Kidney (tissue), 14 donors: ENCODE data around the gene ERICH3. TPM values are rescaled to one million over a fixed set of nuclear protein-coding genes. Genes with fewer than 3 reads are reported as not detected.
A peak's percentile ranks its signal among the peaks of the same experiment; 100 is the strongest.

Source experiments
- DNase-seq, 5 donors: peaks; one replicate each; pipeline ENCODE4 v3.0.0-alpha.2; 2013 to 2020
- FAIRE-seq: peaks from 2 replicates; lab custom pipeline; 2012; peaks lifted over from hg19 to GRCh38; lab: Jason Lieb, UNC
- H3K27ac ChIP-seq, 2 donors: one replicate each; pipeline ENCODE4 v1.7.0; 2013; ENCODE audit warnings: low read depth in 2 of 2, low read length in 2 of 2, inconsistent platforms in 1 of 2
- H3K27me3 ChIP-seq: one replicate; pipeline ENCODE4 v1.7.1; 2013; ENCODE audit warnings: low read length, inconsistent platforms; ENCODE audit not compliant: control insufficient read depth, insufficient read depth
- H3K36me3 ChIP-seq, 3 donors: one replicate each; pipeline versions ENCODE4 v1.7.0 to v1.7.1; 2013; ENCODE audit warnings: low read length in 3 of 3, control low read depth in 1 of 3, inconsistent platforms in 1 of 3; ENCODE audit not compliant: insufficient read depth in 3 of 3, control insufficient read depth in 2 of 3
- H3K4me1 ChIP-seq, 3 donors: one replicate each; pipeline versions ENCODE4 v1.7.0 to v1.7.1; 2013; ENCODE audit warnings: low read length in 3 of 3, inconsistent platforms in 1 of 3, low read depth in 1 of 3; ENCODE audit not compliant: control insufficient read depth in 2 of 3, insufficient read depth in 2 of 3
- H3K4me3 ChIP-seq, 3 donors: one replicate each; pipeline versions ENCODE4 v1.7.0 to v1.8.1; 2013; ENCODE audit warnings: low read length in 3 of 3, control low read depth in 1 of 3, inconsistent platforms in 1 of 3
- H3K9ac ChIP-seq, 3 donors: one replicate each; pipeline versions ENCODE4 v1.7.0 to v1.7.1; 2013; ENCODE audit warnings: low read length in 3 of 3, control low read depth in 1 of 3, inconsistent platforms in 1 of 3
- H3K9me3 ChIP-seq, 3 donors: one replicate each; pipeline versions ENCODE4 v1.7.0 to v1.7.1; 2013; ENCODE audit warnings: low read length in 3 of 3, control low read depth in 1 of 3, inconsistent platforms in 1 of 3; ENCODE audit not compliant: control insufficient read depth in 2 of 3, insufficient read depth in 1 of 3
- intact Hi-C: fragments of 100-400 bp; cut with DNase I; formaldehyde crosslinking; loops from one replicate; pipeline ENCODE4 v1.11.1; 2022
- polyA plus RNA-seq: library from polyadenylated mRNA; stranded (reverse); fragments of 350-450 nt; fragmentation: Illumina TruSeq; extraction: RNeasy Lipid Tissue Mini Kit (QIAGEN cat#74804); gene quantifications from one replicate; pipeline ENCODE4 v1.2.3, GENCODE V29; 2014; ENCODE audit warnings: low read depth, low replicate concordance; ENCODE audit not compliant: insufficient read depth
- total RNA-seq: library from RNA; stranded (reverse); fragmentation: NEBNext Ultra II Directional; extraction: Animal tissue kit (Norgen Biotek cat#: 25700); gene quantifications from one replicate; pipeline ENCODE4 v1.2.1, GENCODE V29; 2021
- TF ChIP-seq, protein P1 (sequence below): IDR thresholded peaks from 3 replicates; pipeline ENCODE4 v1.5.1; 2012; ENCODE audit warnings: mild to moderate bottlenecking, moderate library complexity, borderline replicate concordance; ENCODE audit not compliant: insufficient read depth; ENCODE audit errors: extremely low read depth
- donor health status: control.
- donor health status: control.
- donor health status: control.
- donor health status: control.
- donor health status: control.
- donor health status: DM: yes; HTN: yes; CAD: no.
- donor health status: Normal renal cell carcinoma (clear cell type).

Gene ERICH3
- total and polyA plus RNA-seq, 2 donors from 2014 or later = 0.50 TPM; not detected in 1

DNA sequence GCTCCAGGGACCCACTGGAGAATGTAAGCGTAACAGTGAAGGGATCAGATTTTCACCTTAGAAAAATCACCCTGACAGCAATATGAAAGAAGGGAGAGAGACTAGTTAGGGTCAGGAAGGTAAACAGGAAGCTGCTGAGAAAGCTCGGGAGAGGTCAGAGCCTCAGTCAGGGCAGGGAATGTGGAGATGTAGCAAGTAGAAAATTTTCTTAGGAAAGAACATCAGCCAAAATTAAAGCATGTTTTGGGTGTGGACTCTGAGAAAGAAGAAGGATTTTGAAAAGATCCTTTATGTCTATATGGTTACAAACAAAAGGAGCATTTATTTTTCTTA lies 16.7 kb upstream of the ERICH3 start:
- Histone ChIP-seq H3K9ac (no peak overlapping the region), H3K27me3 (no peaks in the 10 kb centered on the region), H3K4me3 (no peak overlapping the region), H3K27ac (no peak overlapping the region), H3K9me3 (no peaks in the 10 kb centered on the region), H3K36me3 (no peaks in the 10 kb centered on the region), H3K4me1 (no peaks in the 10 kb centered on the region)
- FAIRE-seq (no peak), DNase-seq (no peak)
- intact Hi-C loops = no loop called here
- TF ChIP-seq, protein P1, sequence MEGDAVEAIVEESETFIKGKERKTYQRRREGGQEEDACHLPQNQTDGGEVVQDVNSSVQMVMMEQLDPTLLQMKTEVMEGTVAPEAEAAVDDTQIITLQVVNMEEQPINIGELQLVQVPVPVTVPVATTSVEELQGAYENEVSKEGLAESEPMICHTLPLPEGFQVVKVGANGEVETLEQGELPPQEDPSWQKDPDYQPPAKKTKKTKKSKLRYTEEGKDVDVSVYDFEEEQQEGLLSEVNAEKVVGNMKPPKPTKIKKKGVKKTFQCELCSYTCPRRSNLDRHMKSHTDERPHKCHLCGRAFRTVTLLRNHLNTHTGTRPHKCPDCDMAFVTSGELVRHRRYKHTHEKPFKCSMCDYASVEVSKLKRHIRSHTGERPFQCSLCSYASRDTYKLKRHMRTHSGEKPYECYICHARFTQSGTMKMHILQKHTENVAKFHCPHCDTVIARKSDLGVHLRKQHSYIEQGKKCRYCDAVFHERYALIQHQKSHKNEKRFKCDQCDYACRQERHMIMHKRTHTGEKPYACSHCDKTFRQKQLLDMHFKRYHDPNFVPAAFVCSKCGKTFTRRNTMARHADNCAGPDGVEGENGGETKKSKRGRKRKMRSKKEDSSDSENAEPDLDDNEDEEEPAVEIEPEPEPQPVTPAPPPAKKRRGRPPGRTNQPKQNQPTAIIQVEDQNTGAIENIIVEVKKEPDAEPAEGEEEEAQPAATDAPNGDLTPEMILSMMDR = no peak

DNA sequence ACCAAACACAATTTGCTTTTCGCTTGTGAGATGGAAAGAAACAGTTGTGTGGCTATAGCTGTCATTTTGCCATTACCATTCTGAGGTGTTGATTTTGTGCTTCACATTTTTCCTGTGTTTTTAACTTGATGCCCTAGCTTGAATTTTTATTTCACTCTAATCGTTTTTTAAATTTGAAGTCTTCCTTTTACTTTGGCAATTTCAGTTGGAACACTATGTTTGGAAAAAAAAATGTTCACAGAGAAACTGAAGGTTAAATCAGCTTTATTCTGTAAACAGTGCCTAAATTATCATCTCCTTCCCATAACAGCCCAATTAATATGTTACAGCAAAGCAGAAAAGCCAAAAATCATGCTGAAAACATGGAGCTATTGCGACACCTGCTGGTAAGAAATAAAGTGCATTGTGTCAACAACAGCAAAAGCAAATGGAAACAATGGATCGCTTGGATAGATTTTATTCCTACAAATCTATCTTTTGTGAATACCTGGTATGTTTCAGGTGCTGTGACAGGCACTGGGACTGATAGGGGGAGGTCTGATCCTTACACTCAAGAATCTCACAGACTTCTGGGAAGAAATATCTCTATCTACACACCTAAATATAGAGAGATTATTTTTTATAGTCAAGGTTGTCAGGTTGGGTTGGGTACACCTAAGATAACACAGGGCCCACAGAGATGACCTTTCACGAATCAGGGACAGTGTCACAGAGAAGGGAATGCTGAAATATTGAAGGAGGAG lies 16.2 kb upstream of the ERICH3 start:
- DNase-seq = peak in 3 of 5 donors; percentile 64 to 85 (median 77)

DNA sequence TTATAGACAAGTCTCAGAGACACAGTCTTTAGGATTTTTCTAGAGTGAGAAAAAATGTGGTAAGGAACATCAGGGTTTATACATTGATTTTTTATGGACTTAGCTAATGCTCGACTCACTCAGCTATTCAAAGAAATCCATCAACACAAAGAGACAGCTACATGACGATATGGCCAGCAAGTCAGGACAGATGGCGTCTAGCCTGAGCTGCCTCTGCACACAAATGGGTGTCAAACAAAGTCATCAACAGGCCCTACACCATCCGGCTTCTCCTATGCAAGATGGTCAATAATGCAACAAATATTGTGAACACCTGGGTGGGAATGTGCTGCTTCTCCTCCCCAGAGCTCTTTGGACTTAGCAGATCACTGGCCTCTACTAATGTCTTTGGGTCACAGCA lies 13.3 kb upstream of the ERICH3 start:
- FAIRE-seq = no peak

More for the DNA sequence above, 16.2 kb upstream of the ERICH3 start:
- TF ChIP-seq, protein P1 = peak; percentile 87
- H3K4me3 ChIP-seq = no peak overlapping the region
- intact Hi-C loops = no loop called here
- no peak overlapping the region for H3K9ac ChIP-seq
- H3K27ac ChIP-seq = no peak overlapping the region
- H3K4me1 ChIP-seq = no peaks in the 10 kb centered on the region
- no peaks in the 10 kb centered on the region for H3K9me3 ChIP-seq
- FAIRE-seq = peak; percentile 87
- H3K27me3 ChIP-seq = no peaks in the 10 kb centered on the region
- H3K36me3 ChIP-seq = no peaks in the 10 kb centered on the region

More for the DNA sequence above, 13.3 kb upstream of the ERICH3 start:
- no peak overlapping the region for H3K27ac ChIP-seq
- H3K4me1 ChIP-seq = no peaks in the 10 kb centered on the region
- H3K9ac ChIP-seq = no peak overlapping the region
- TF ChIP-seq, protein P1 = no peak
- H3K36me3 ChIP-seq = no peaks in the 10 kb centered on the region
- intact Hi-C loops = no loop called here
- no peak overlapping the region for H3K4me3 ChIP-seq
- H3K27me3 ChIP-seq = no peaks in the 10 kb centered on the region
- H3K9me3 ChIP-seq = no peaks in the 10 kb centered on the region
- DNase-seq = no peak
